Astrocyte (in vitro differentiated cells and primary cell): ENCODE measurements around the gene SHISAL1. TPM values are rescaled to one million over a fixed set of nuclear protein-coding genes. Genes with fewer than 3 reads are reported as not detected.

Experiments used
- DNase-seq: peaks from one replicate; pipeline ENCODE4 v3.0.0-alpha.2; 2010; ENCODE audit warnings: low read depth
- FAIRE-seq: peaks from 2 replicates; lab custom pipeline; 2011; peaks lifted over from hg19 to GRCh38; lab: Jason Lieb, UNC
- H2AFZ ChIP-seq: 2 replicates; pipeline ENCODE4 v1.6.0; 2012; ENCODE audit warnings: low read depth, low read length, inconsistent platforms
- H3K27ac ChIP-seq: 2 replicates; pipeline ENCODE4 v1.5.1; 2011; ENCODE audit warnings: low read depth, low read length, inconsistent platforms
- H3K27me3 ChIP-seq: 2 replicates; pipeline ENCODE4 v1.6.0; 2011; ENCODE audit warnings: low read length, inconsistent platforms; ENCODE audit not compliant: insufficient read depth
- H3K36me3 ChIP-seq: 2 replicates; pipeline ENCODE4 v1.5.1; 2011; ENCODE audit warnings: low read length, inconsistent platforms; ENCODE audit not compliant: insufficient read depth
- H3K4me1 ChIP-seq: 2 replicates; pipeline ENCODE4 v1.5.1; 2011; ENCODE audit warnings: low read length, inconsistent platforms; ENCODE audit not compliant: insufficient read depth
- H3K4me2 ChIP-seq: 2 replicates; pipeline ENCODE4 v1.6.0; 2012; ENCODE audit warnings: low read length, inconsistent platforms
- H3K4me3 ChIP-seq: 2 replicates; pipeline ENCODE4 v1.5.1; 2011; ENCODE audit warnings: low read depth, mild to moderate bottlenecking, low read length, inconsistent platforms; ENCODE audit not compliant: insufficient read depth
- H3K79me2 ChIP-seq: 2 replicates; pipeline ENCODE4 v1.6.0; 2012; ENCODE audit warnings: mild to moderate bottlenecking, low read length, inconsistent platforms; ENCODE audit not compliant: insufficient read depth
- H3K9ac ChIP-seq: 2 replicates; pipeline ENCODE4 v1.6.0; 2012; ENCODE audit warnings: mild to moderate bottlenecking, low read length, inconsistent platforms
- H3K9me3 ChIP-seq: 2 replicates; pipeline ENCODE4 v1.5.1; 2012; ENCODE audit warnings: low read depth, mild to moderate bottlenecking, low read length, inconsistent platforms; ENCODE audit not compliant: insufficient read depth
- H4K20me1 ChIP-seq: 2 replicates; pipeline ENCODE4 v1.6.0; 2012; ENCODE audit warnings: low read length, inconsistent platforms; ENCODE audit not compliant: insufficient read depth
- H3K27ac Mint-ChIP-seq: one replicate; pipeline ENCODE4 v1.8.0; 2021; ENCODE audit warnings: mild to moderate bottlenecking, mixed read lengths; ENCODE audit not compliant: unreplicated experiment
- H3K27me3 Mint-ChIP-seq: one replicate; pipeline ENCODE4 v1.8.0; 2021; ENCODE audit warnings: low read depth, mixed read lengths; ENCODE audit not compliant: unreplicated experiment
- H3K36me3 Mint-ChIP-seq: one replicate; pipeline ENCODE4 v1.8.0; 2021; ENCODE audit warnings: low read depth, mixed read lengths; ENCODE audit not compliant: unreplicated experiment
- H3K4me1 Mint-ChIP-seq: one replicate; pipeline ENCODE4 v1.8.0; 2021; ENCODE audit warnings: low read depth, mixed read lengths; ENCODE audit not compliant: unreplicated experiment
- H3K4me3 Mint-ChIP-seq: one replicate; pipeline ENCODE4 v1.8.0; 2021; ENCODE audit warnings: mild to moderate bottlenecking, moderate library complexity, mixed read lengths; ENCODE audit not compliant: unreplicated experiment
- H3K9me3 Mint-ChIP-seq: one replicate; pipeline ENCODE4 v1.8.0; 2021; ENCODE audit warnings: mild to moderate bottlenecking, mixed read lengths; ENCODE audit not compliant: unreplicated experiment
- CTCF ChIP-seq: IDR thresholded peaks from 2 replicates; pipeline ENCODE4 v1.5.1; 2011; ENCODE audit warnings: low read depth, mild to moderate bottlenecking, inconsistent platforms, low read length, moderate library complexity; ENCODE audit not compliant: insufficient read depth
- EZH2 ChIP-seq: IDR thresholded peaks from 2 replicates; pipeline ENCODE4 v1.6.1; 2012; ENCODE audit warnings: mild to moderate bottlenecking, low read length, inconsistent platforms; ENCODE audit not compliant: insufficient read depth
- total RNA-seq: library from RNA; stranded (reverse); gene quantifications from 2 replicates; pipeline ENCODE4 v1.2.1, GENCODE V29; 2021

The SHISAL1 gene
- total RNA-seq, 1 donor from 2014 or later, result 0.36 TPM

- Mint-ChIP-seq H3K4me1 (no peaks in the 10 kb centered on the region), H3K27ac (no peak overlapping the region), H3K4me3 (no peak overlapping the region), H3K27me3 (peaks cover 40% of the 10 kb centered on the region), H3K36me3 (no peaks in the 10 kb centered on the region), H3K9me3 (peaks cover 10% of the 10 kb centered on the region)
- Histone ChIP-seq H3K9ac (no peak overlapping the region), H3K4me2 (no peak overlapping the region), H3K27ac (no peak overlapping the region), H3K27me3 (peaks cover 11% of the 10 kb centered on the region), H3K79me2 (no peaks in the 10 kb centered on the region), H3K9me3 (peaks cover 3% of the 10 kb centered on the region), H4K20me1 (no peaks in the 10 kb centered on the region), H3K36me3 (no peaks in the 10 kb centered on the region), H3K4me3 (no peak overlapping the region), H2AFZ (no peak overlapping the region), H3K4me1 (no peaks in the 10 kb centered on the region)
- FAIRE-seq, result no peak
- no peak for DNase-seq
- TF ChIP-seq CTCF (no peak), EZH2 (no peak)
Measured at GRCh38 chr22:44260216-44261035, 52.3 kb downstream of the SHISAL1 start.

GRCh38 chr22:44259366-44260215 is 53.2 kb downstream of the SHISAL1 start:
- H3K4me3 Mint-ChIP-seq, result no peak overlapping the region
- Histone ChIP-seq H3K4me1 (no peaks in the 10 kb centered on the region), H3K4me3 (no peak overlapping the region), H3K27ac (no peak overlapping the region), H3K4me2 (no peak overlapping the region), H2AFZ (no peak overlapping the region), H3K9me3 (no peaks in the 10 kb centered on the region), H3K27me3 (peaks cover 14% of the 10 kb centered on the region), H3K9ac (no peak overlapping the region), H4K20me1 (no peaks in the 10 kb centered on the region), H3K79me2 (no peaks in the 10 kb centered on the region), H3K36me3 (no peaks in the 10 kb centered on the region)
- TF ChIP-seq CTCF (no peak), EZH2 (no peak)
- no peak for DNase-seq
- H3K9me3 Mint-ChIP-seq, result peaks cover 9% of the 10 kb centered on the region
- H3K27me3 Mint-ChIP-seq, result peaks cover 48% of the 10 kb centered on the region
- no peaks in the 10 kb centered on the region for H3K4me1 Mint-ChIP-seq
- no peak overlapping the region for H3K27ac Mint-ChIP-seq
- no peaks in the 10 kb centered on the region for H3K36me3 Mint-ChIP-seq
- no peak for FAIRE-seq
